Upper lobe of left lung (tissue), 6 donors: ENCODE measurements around the gene MAPK8. TPM values are rescaled to one million over a fixed set of nuclear protein-coding genes. Genes with fewer than 3 reads are reported as not detected.

Experiments used
- ATAC-seq, 2 donors: fragments of 200-7000 bp; cut with Tn5 transposase; one replicate each; pipeline ENCODE4 v1.9.1; 2022; ENCODE audit warnings: mild to moderate bottlenecking in 2 of 2, moderate library complexity in 2 of 2; ENCODE audit not compliant: low FRiP score in 2 of 2
- DNase-seq, 2 donors: peaks; one replicate each; pipeline ENCODE4 v3.0.0-alpha.2; 2019 to 2020
- H3K27ac ChIP-seq, 4 donors: fragments of 200-600 bp; sonication (generic); one replicate each; pipeline ENCODE4 v1.5.1; 2016 to 2019
- H3K27me3 ChIP-seq, 4 donors: fragments of 200-600 bp; sonication (generic); one replicate each; pipeline ENCODE4 v1.5.1; 2017 to 2019
- H3K36me3 ChIP-seq, 4 donors: fragments of 200-600 bp; sonication (generic); one replicate each; pipeline ENCODE4 v1.5.1; 2016 to 2019
- H3K4me1 ChIP-seq, 4 donors: fragments of 200-600 bp; sonication (generic); one replicate each; pipeline ENCODE4 v1.5.1; 2018 to 2019
- H3K4me3 ChIP-seq, 4 donors: fragments of 200-600 bp; sonication (generic); one replicate each; pipeline ENCODE4 v1.5.1; 2017 to 2019; ENCODE audit warnings: mild to moderate bottlenecking in 2 of 4, moderate library complexity in 1 of 4
- H3K9me3 ChIP-seq, 4 donors: fragments of 200-600 bp; sonication (generic); one replicate each; pipeline ENCODE4 v1.5.1; 2018 to 2019
- EP300 ChIP-seq, 4 donors: sonication (generic); formaldehyde crosslinking; IDR thresholded peaks; one replicate each; pipeline ENCODE4 v1.5.1; 2017; ENCODE audit warnings: antibody characterized with exemption in 4 of 4, control low read depth in 2 of 4
- POLR2A ChIP-seq, 4 donors: fragments of 450-650 bp; IDR thresholded peaks; one replicate each; pipeline ENCODE4 v1.5.1; 2016 to 2017; ENCODE audit warnings: antibody characterized with exemption in 4 of 4, mild to moderate bottlenecking in 2 of 4
- POLR2AphosphoS5 ChIP-seq, 2 donors: sonication (generic); formaldehyde crosslinking; IDR thresholded peaks; one replicate each; pipeline ENCODE4 v1.5.1; 2017; ENCODE audit warnings: antibody characterized with exemption in 2 of 2
- WGBS, 2 donors: methylation state at CpG; one replicate each; pipeline ENCODE4 v1.1.5; 2017 to 2018; 5-methylcytosine and 5-hydroxymethylcytosine counted together
- total RNA-seq, 6 donors: library from RNA; depleted of rRNA in 4 of 6; stranded (reverse); fragments of >200 nt in 4 of 6; gene quantifications; one replicate each; pipeline versions ENCODE4 v1.1.0 to v1.2.1, GENCODE V29; 2016 to 2021
- TF ChIP-seq, protein P1 (sequence below), 6 experiments: fragments of 450-650 bp in 4 of 6; fragments of 200-600 bp in 2 of 6; sonication (generic) in 2 of 6; IDR thresholded peaks; one replicate each; pipeline ENCODE4 v1.5.1; 2016 to 2019; ENCODE audit warnings: antibody characterized with exemption in 6 of 6
- donor health status: DM: no; HTN: no; CAD: no; lungs with moderate emphysema.
- donor health status: DM: no; HTN: yes; CAD: no; lungs with severe emphysema.

The MAPK8 gene
- total RNA-seq, 6 donors from 2014 or later = 33.6 to 61.6 (median 46.6) TPM

DNA sequence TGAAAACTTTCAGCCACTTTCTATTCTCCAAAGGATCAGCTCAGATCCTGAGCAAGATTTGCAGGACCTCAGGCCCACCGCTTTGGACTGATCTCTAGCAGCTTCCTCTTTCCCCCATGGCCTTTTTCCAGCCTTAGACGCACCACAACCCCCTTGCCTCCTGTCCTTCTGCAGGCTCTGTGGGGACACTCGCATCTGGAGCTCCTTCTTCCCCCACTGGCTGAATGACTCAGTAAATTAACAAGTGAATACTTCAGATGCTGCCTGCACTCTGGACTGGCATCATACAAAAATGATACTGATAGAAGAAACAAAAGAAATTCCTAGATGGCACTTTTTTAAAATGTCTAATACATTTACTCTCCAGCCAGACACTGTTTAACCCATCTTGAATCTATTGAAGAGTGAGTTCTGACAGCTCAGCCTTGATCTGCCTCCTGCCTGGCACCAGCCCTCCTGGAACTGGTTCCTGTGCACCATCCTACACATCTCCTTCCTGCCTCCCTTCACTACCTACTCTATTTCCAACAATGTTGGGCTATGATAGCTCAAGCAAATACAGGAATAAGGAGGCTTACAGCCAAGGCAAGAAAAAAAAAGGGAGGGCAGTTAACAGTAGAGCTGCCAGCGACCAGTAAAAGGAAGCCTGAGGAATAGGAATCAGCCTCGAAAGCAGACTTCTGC is 35.3 kb upstream of the MAPK8 start:
- ATAC-seq = no peak
- no peak overlapping the region for H3K4me3 ChIP-seq

DNA sequence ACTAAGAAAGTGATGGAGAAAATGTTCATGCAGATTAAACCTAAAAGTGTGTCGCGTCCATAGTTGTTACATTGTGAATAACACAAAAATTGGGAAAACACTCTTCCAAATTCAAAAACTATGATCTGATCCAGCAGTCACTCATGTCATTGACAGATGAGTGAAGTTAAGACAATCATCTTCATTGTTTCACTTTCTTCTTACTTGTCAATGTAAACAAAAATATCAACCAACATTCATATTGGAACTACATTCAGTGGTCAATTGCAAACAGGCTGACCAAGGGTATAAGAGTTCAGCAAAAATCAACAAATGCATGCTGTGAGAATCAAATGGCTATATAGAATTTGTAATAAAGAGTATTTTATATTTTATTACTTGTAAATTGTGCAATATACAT is 33.8 kb upstream of the MAPK8 start:
- DNase-seq = no peak
- H3K27me3 ChIP-seq = no peaks in the 10 kb centered on the region
- ATAC-seq = no peak
- no peak overlapping the region for H3K4me3 ChIP-seq
- no peaks in the 10 kb centered on the region for H3K4me1 ChIP-seq
- TF ChIP-seq, protein P1, sequence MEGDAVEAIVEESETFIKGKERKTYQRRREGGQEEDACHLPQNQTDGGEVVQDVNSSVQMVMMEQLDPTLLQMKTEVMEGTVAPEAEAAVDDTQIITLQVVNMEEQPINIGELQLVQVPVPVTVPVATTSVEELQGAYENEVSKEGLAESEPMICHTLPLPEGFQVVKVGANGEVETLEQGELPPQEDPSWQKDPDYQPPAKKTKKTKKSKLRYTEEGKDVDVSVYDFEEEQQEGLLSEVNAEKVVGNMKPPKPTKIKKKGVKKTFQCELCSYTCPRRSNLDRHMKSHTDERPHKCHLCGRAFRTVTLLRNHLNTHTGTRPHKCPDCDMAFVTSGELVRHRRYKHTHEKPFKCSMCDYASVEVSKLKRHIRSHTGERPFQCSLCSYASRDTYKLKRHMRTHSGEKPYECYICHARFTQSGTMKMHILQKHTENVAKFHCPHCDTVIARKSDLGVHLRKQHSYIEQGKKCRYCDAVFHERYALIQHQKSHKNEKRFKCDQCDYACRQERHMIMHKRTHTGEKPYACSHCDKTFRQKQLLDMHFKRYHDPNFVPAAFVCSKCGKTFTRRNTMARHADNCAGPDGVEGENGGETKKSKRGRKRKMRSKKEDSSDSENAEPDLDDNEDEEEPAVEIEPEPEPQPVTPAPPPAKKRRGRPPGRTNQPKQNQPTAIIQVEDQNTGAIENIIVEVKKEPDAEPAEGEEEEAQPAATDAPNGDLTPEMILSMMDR (IDR thresholded peaks at IDR 0.05) = no peak
- no peak for TF ChIP-seq POLR2AphosphoS5 (IDR thresholded peaks at IDR 0.05)
- TF ChIP-seq POLR2A (IDR thresholded peaks at IDR 0.05) = no peak
- TF ChIP-seq EP300 (IDR thresholded peaks at IDR 0.05) = no peak
- WGBS, 2 donors = 97 to 99% methylated on average over 2 of the region's 2 CpGs
- H3K9me3 ChIP-seq = no peaks in the 10 kb centered on the region
- H3K36me3 ChIP-seq = no peaks in the 10 kb centered on the region
- H3K27ac ChIP-seq = no peak overlapping the region

More for the DNA sequence above, 35.3 kb upstream of the MAPK8 start:
- Histone ChIP-seq H3K4me1 (no peaks in the 10 kb centered on the region), H3K27ac (no peak overlapping the region), H3K36me3 (no peaks in the 10 kb centered on the region), H3K9me3 (no peaks in the 10 kb centered on the region), H3K27me3 (no peaks in the 10 kb centered on the region)
- no peak for DNase-seq
- WGBS, 2 donors = 65 to 73% methylated on average over 5 of the region's 5 CpGs
- TF ChIP-seq POLR2A (IDR thresholded peaks at IDR 0.05) = no peak

DNA sequence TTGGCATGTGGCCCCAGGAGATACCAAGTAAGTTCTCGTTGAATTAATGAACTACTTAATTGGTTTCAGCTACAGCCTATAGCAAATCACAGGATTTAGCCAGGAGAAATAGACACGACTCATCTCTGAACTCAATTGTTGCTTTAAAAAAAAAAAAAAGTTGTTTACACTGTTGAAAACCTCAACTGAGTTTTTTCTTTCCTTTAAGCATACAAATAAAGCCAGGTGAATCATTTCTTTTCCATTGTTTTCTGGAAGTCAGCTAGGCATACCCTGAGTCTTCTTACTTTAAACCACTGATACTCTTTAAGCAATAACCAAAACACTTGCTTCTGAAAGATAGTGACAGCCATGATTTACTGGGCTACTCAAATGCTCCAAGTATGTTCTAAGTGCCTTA is 32.7 kb upstream of the MAPK8 start:
- no peak for ATAC-seq

DNA sequence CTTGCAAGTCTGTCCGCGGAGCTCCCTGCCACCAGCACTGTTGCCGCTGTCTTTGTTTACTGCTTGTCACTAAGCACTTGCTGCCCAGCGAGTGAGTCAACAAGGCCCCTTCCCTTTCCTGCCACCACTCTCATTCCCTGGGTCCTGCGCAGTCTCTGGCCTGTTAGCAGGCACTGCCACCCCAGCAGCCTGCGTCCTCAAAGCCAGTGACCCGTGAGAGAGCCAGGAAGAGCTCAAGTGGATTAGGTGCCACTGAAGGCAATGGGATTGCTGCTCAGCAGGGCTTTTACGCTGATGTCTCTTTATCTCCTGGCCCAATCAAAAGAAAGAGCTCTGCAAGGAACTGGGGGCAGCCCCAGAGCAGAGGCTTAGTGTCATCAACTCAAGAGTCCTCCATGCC is 31.8 kb upstream of the MAPK8 start, which contains the start of gene FRMPD2:
FRMPD2 (minus strand) TSS at position 61 of the 400 bp plus-strand sequence. CDS start 129 bp downstream, outside the sequence.
- H3K4me3 ChIP-seq = no peak within 1 kb of the TSS
- DNase-seq (peak in 1 of 2 donors; percentile 14), ATAC-seq (no peak)
- H3K4me1 ChIP-seq = no peaks in the 10 kb centered on the region
- no peaks in the 10 kb centered on the region for H3K36me3 ChIP-seq
- TF ChIP-seq POLR2A (IDR thresholded peaks at IDR 0.05) (no peak), POLR2AphosphoS5 (IDR thresholded peaks at IDR 0.05) (no peak), EP300 (IDR thresholded peaks at IDR 0.05) (no peak)
- TF ChIP-seq, protein P1 (IDR thresholded peaks at IDR 0.05) = no peak
- 69 to 80% methylated on average over 3 to 8 of the region's 8 CpGs for WGBS, 2 donors
- H3K27me3 ChIP-seq = no peaks in the 10 kb centered on the region
- no peaks in the 10 kb centered on the region for H3K9me3 ChIP-seq
- H3K27ac ChIP-seq = no peak within 1 kb of the TSS

More for the DNA sequence above, 32.7 kb upstream of the MAPK8 start:
- no peaks in the 10 kb centered on the region for H3K36me3 ChIP-seq
- H3K9me3 ChIP-seq = no peaks in the 10 kb centered on the region
- no peak overlapping the region for H3K4me3 ChIP-seq
- no peak overlapping the region for H3K27ac ChIP-seq
- H3K4me1 ChIP-seq = no peaks in the 10 kb centered on the region
- WGBS, 2 donors = 82 to 86% methylated on average over 2 of the region's 2 CpGs
- DNase-seq = no peak
- no peaks in the 10 kb centered on the region for H3K27me3 ChIP-seq
- TF ChIP-seq EP300 (IDR thresholded peaks at IDR 0.05) (no peak), POLR2A (IDR thresholded peaks at IDR 0.05) (no peak), POLR2AphosphoS5 (IDR thresholded peaks at IDR 0.05) (no peak)
- TF ChIP-seq, protein P1 (IDR thresholded peaks at IDR 0.05) = no peak

DNA sequence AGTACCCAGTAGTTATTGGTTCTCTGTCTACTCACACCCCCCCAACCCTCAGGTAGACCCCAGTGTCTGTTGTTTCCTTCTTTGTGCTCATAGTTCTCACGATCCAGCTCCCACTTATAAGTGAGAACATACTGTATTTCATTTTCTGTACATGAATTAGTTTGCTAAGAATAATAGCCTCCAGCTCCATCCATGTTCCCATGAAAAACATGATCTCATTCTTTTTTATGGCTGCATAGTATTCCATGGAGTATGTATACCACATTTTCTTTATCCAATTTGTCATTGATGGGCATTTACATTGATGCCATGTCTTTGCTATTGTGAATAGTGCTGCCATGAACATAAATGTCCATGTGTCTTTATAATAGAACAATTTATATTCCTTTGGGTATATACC is 29.4 kb upstream of the MAPK8 start:
- ATAC-seq = no peak
- no peak overlapping the region for H3K27ac ChIP-seq
- TF ChIP-seq EP300 (IDR thresholded peaks at IDR 0.05) = no peak
- TF ChIP-seq, protein P1 (IDR thresholded peaks at IDR 0.05) = no peak
- no peak for TF ChIP-seq POLR2AphosphoS5 (IDR thresholded peaks at IDR 0.05)
- TF ChIP-seq POLR2A (IDR thresholded peaks at IDR 0.05) = no peak
- H3K4me3 ChIP-seq = no peak overlapping the region
- H3K36me3 ChIP-seq = no peaks in the 10 kb centered on the region
- no peaks in the 10 kb centered on the region for H3K27me3 ChIP-seq
- H3K9me3 ChIP-seq = peaks cover 0 to 3% (median 0%) of the 10 kb centered on the region in 4 donors
- H3K4me1 ChIP-seq = no peaks in the 10 kb centered on the region
- no peak for DNase-seq
- 96 to 100% methylated on average over 1 of the region's 1 CpG for WGBS, 2 donors
